Mesodermal cell (in vitro differentiated cells): ENCODE measurements around the gene TDRD9.
"Not testable (repeated sequence)": the region's sequence is repeated elsewhere in the genome, so short reads cannot be mapped to it uniquely, and the experiment has no call there.

ENCODE experiments used
- H3K27ac ChIP-seq: 2 replicates; pipeline ENCODE4 v1.7.0; 2013; ENCODE audit warnings: mild to moderate bottlenecking, low read depth, low read length, moderate library complexity; ENCODE audit not compliant: severe bottlenecking
- H3K36me3 ChIP-seq: 2 replicates; pipeline ENCODE4 v1.7.1; 2013; ENCODE audit warnings: mild to moderate bottlenecking, low read length, moderate library complexity; ENCODE audit not compliant: control insufficient read depth, insufficient read depth
- H3K4me1 ChIP-seq: one replicate; pipeline ENCODE4 v1.7.1; 2013; ENCODE audit warnings: mild to moderate bottlenecking, low read length; ENCODE audit not compliant: insufficient read depth, control insufficient read depth, poor library complexity, severe bottlenecking
- H3K4me3 ChIP-seq: 2 replicates; pipeline ENCODE4 v1.7.0; 2013; ENCODE audit warnings: low read length, control low read depth, mild to moderate bottlenecking; ENCODE audit not compliant: insufficient read depth, poor library complexity, severe bottlenecking; ENCODE audit errors: extremely low read depth
- H3K9me3 ChIP-seq: 2 replicates; pipeline ENCODE4 v1.7.1; 2013; ENCODE audit warnings: mild to moderate bottlenecking, low read length, moderate library complexity; ENCODE audit not compliant: control insufficient read depth
- WGBS, 2 experiments: methylation state at CpG; one replicate each; pipeline ENCODE4 v1.1.5; 2013; ENCODE audit warnings: missing lambda C conversion rate in 2 of 2; ENCODE audit not compliant: insufficient coverage in 2 of 2; 5-methylcytosine and 5-hydroxymethylcytosine counted together

TDRD9 gene

DNA sequence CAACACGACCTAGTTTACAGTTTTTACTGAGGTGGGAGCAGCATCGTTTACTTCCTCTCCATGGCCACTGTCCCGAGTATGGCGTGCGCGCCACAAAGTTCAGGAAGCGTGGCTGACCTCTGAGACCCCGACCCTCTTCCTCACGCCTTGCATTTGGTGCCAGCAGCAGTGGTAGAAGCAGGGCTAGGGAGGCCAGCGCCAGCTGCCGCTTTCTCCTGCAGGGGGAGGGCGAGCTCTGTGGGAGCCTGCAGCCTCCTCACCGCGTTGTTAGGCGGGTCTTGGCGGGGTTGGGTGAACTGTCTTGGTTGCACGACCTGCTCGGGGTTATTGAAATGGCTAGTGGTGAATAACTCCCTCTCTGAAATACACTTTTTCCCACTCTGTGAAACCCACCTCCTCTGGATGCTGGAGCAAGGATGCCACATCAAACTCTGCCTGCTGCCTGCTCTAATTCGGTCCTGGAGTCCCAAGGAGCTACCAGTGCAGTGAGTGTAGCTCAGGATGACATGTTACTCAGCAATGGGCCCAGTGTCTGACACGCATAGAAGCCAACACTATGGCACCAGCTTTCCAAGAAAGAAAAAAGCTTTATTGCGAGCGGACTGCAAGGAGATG lies 22.3 kb upstream of the TDRD9 start:
- Histone ChIP-seq H3K9me3 (no peaks in the 10 kb centered on the region), H3K4me1 (no peaks in the 10 kb centered on the region), H3K27ac (no peak overlapping the region), H3K4me3 (no peak overlapping the region), H3K36me3 (peaks cover 4% of the 10 kb centered on the region)
- WGBS, 2 experiments: 65 to 74% methylated on average over 15 to 16 of the region's 22 CpGs

DNA sequence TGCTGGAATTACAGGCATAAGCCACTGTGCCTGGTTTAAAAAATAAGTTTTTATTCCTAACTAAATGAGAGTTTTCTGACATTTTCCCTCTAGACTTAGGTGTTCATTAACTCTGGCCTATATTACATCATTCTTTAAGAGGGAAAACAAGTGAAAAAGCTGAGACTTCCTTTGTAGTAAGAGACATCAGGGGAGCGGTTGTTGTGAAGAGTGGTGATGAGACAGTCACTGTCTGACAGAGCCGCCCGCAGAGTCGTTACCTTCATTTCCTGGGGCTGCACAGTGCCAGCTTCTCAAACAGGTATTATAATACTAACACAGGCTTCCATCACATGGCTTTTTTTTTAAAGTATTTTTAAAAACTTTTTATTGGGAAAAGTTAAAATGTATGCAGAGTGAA lies 19.7 kb upstream of the TDRD9 start:
- Histone ChIP-seq H3K9me3 (no peaks in the 10 kb centered on the region), H3K36me3 (peaks cover 19% of the 10 kb centered on the region), H3K27ac (no peak overlapping the region), H3K4me1 (no peaks in the 10 kb centered on the region), H3K4me3 (no peak overlapping the region)
- 100% methylated on average over 1 of the region's 4 CpGs; no CpG with 5 or more reads in 1 of the 2 experiments for WGBS, 2 experiments

DNA sequence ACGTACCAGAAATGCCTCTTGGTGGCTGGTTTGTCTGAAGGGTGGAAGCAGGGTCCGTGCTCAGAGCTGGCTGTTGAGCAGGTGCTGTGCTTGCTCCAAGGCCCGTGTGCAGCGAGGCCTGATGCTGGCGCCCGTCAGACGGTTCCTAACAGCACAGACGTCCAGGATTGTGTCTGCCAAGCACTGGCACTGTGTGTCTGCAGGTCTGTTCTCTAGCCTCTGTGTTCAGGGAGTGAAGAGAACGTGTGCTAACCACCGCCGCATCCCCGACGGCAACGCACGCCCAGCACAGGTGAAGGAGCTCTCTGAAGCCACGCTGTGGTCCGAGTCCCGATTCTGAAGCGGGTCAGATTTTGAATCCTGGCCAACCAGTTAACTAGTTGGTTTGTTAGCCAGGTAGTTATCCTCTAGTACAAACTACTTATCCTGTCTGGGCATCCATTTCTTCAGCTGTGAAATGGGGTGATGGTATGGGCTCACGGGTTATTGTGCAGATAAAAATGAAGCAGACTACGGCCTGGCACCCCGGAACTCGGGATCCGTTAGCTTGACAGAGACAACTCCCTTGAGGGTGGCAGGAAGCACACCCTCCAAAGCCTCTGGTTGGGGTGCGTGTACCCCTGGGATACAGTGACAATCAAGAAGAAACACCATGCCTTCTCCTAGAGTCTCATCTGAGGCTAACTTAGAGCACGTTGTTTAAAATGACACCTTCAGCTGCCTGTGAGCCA lies 18.6 kb upstream of the TDRD9 start:
- Histone ChIP-seq H3K4me3 (no peak overlapping the region), H3K4me1 (no peaks in the 10 kb centered on the region), H3K27ac (no peak overlapping the region), H3K36me3 (peaks cover 30% of the 10 kb centered on the region), H3K9me3 (no peaks in the 10 kb centered on the region)
- 94 to 95% methylated on average over 24 to 25 of the region's 26 CpGs for WGBS, 2 experiments

DNA sequence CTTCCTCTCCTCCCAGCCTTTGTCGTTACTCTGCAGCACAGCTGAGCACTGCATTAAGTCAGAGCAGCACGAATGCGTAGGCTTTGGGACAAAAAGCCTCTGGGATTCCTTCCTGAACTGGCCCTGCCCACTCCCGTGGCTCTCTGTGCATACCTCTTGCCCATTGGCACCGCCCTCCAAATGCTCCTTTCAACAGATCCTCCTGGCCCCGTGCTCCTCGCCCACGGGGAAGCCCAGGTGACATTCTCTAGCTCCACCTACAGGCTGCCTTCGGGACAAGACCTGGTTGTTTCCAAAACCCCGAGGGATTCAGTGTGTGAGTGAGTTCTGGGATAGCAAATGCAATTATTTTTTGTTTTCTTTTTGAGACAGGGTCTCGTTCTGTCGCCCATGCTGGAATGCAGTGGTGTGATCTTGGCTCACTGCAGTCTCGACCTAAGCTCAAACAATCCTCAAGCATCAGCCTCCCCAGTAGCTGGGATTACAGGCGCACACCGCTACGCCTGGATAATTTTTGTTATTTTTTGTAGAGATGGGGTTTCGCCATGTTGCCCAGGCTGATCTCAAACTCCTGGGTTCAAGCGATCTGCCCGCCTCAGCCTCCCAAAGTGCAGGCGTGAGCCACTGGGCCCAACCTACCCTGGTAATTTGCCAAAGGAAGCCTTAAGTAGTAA lies 17.9 kb upstream of the TDRD9 start:
- Histone ChIP-seq H3K9me3 (no peaks in the 10 kb centered on the region), H3K27ac (no peak overlapping the region), H3K4me1 (no peaks in the 10 kb centered on the region), H3K4me3 (no peak overlapping the region), H3K36me3 (peaks cover 36% of the 10 kb centered on the region)
- 26 to 46% methylated on average over 12 to 13 of the region's 20 CpGs for whole genome bisulfite sequencing, 2 experiments

DNA sequence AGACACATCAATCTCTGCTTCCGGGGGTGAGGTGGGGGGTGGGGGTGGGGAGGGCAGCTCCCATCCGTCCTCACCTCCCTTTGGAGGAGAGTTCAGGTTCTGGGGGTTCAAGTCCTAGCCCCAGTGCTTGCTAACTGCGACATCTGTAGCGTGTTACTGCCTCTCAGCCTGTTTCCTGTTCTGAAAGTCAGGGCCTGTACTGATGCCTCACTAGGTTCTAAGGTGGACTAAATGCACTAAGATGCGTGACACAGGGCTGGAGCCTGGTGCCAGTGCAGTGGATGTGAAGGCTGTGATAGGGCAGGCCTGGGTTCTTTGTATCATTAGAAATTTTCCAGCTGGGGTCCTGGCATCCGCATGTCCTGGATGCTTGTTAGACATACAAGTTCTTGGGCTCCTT lies 17.3 kb upstream of the TDRD9 start:
- 90 to 93% methylated on average over 4 to 5 of the region's 6 CpGs for WGBS, 2 experiments
- no peak overlapping the region for H3K4me3 ChIP-seq

DNA sequence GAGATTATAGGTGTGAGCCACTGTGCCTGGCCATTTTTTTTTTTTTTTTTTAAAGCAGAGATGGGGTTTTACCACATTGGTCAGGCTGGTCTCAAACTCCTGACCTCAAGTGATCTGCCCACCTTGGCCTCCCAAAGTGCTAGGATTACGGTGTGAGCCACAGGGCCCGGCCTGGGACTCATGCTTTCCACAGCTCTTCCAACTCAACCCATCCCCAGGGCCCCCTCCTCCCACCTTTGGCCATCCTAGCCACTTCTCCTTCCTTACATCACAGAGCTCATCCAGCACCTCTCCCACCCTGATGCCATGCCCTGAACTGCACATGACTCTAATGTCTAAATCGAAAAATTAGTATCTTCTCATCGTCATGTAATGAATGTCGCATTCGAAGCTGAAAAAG lies 12.6 kb upstream of the TDRD9 start:
- Histone ChIP-seq H3K36me3 (peaks cover 66% of the 10 kb centered on the region), H3K9me3 (no peaks in the 10 kb centered on the region), H3K4me1 (no peaks in the 10 kb centered on the region), H3K27ac (no peak overlapping the region), H3K4me3 (no peak overlapping the region)
- WGBS, 2 experiments: 96% methylated on average over 5 to 6 of the region's 6 CpGs

More for the DNA sequence above, 17.3 kb upstream of the TDRD9 start:
- H3K4me1 ChIP-seq: no peaks in the 10 kb centered on the region
- H3K9me3 ChIP-seq: no peaks in the 10 kb centered on the region
- H3K36me3 ChIP-seq: peaks cover 40% of the 10 kb centered on the region
- H3K27ac ChIP-seq: no peak overlapping the region

DNA sequence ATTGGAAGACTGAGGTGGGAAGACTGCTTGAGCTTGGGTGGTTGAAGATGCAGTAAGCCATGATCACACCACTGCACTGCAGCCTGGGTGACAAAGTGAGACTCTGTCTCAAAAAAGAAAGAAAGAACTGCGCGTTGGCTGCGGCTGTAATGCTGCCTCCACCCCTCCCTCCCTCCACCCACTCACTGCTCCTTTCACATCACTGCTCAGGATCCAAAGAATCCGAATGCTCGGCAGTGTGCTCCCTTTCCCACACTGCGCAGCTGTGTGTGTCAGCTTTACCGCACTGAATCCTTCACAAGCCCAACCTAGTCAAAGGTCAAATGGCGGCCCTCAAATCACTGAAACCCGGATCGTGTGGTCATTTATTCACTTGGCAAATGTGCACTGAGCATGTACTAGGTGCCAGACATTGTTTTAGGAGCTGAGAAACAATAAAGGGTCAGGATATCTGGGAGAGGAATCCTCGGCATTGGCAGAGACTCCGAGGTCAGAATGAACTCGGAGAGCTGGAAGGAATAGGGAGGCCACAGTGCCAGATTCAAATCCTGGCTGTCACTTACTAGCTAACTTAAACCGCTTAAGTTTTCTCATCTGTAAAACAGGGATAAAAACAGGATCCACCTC lies 11.5 kb upstream of the TDRD9 start:
- WGBS, 2 experiments: 95 to 96% methylated on average over 11 to 12 of the region's 14 CpGs
- no peak overlapping the region for H3K27ac ChIP-seq
- no peaks in the 10 kb centered on the region for H3K4me1 ChIP-seq
- H3K9me3 ChIP-seq: no peaks in the 10 kb centered on the region
- peaks cover 66% of the 10 kb centered on the region for H3K36me3 ChIP-seq
- H3K4me3 ChIP-seq: no peak overlapping the region

DNA sequence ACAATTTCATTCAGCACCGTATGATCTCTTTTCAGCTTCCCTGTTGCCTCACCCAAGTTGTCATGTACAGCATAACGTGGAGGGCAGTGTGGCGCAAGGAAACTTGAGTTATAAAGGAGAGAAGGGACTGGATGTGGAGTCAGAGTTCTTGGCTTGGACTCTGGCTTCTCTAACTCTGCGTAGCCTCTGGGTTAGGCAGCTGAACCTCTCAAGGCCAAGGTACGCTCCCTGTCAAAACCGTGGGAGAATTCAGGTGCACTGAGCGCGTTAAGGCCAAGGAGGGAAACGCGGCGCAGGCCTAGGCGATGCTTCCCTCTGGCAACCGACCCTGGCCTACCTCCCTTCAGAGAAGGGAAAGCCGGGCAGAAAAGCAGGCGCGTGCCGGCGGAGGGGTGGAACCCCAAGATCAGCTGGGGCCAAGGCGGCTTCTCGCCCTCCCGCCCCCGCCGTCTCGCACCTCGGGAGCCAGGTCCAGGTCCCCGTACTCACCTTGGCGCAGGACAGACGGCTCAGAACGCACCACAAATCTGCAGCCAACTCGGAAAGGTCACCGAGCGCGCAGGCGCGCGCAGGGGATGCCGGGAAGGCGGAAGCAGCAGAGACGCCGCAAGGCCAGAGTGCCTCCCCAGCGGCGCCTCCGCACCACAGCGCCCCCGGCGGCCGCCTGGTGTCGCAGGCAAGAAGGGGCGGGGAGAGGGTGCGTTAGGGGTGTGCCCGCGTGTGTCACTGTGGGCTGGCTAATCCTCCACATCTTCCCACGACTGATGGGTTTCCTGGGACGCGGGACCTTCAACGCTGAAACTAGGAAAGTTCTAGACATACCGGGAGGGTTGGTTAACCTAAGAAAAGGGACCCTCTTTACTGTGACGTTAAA lies 7.0 kb upstream of the TDRD9 start:
- Histone ChIP-seq H3K9me3 (no peaks in the 10 kb centered on the region), H3K36me3 (peaks cover 29% of the 10 kb centered on the region), H3K27ac (peak overlapping the region; percentile 23), H3K4me1 (peaks cover 5% of the 10 kb centered on the region), H3K4me3 (peak overlapping the region; percentile 98)
- WGBS, 2 experiments: 0 to 1% methylated on average over 43 to 44 of the region's 58 CpGs

DNA sequence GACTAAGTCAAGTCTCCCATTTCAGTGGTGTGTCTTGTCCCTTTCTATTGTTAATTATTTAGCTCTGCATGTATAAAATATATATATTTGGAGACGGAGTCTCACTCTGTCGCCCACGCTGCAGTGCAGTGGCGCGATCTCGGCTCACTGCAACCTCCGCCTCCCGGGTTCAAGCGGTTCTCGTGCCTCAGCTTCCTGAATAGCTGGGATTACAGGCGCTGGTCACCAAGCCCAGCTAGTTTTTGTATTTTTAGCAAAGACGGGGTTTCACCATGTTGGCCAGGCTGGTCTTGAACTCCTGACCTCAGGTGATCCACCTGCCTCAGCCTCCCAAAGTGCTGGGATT lies 6.4 kb upstream of the TDRD9 start:
- 88 to 97% methylated on average over 10 to 12 of the region's 12 CpGs for WGBS, 2 experiments
- peaks cover 23% of the 10 kb centered on the region for H3K36me3 ChIP-seq
- not testable (repeated sequence) for H3K4me1 ChIP-seq, H3K9me3 ChIP-seq, H3K27ac ChIP-seq
- peak overlapping the region; percentile 98 for H3K4me3 ChIP-seq

DNA sequence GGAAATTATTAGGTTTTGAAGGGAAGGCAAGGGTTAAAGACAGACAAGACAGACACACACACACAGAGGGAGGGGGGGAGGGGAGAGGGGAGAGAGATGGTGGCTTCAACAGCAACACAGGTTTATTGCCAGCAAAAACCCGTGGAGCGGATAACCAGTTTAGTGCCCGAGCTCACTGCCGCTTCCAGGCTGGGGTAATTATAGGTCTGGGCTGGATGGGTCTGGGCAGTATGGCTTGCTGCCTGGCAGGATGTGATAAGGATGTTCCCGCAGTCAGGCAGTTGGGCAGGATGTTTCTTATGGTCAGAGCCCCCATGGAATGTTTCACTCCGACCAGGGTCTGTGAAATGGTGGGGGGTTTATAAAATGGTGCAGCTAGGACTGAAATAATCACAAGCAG lies 4.4 kb upstream of the TDRD9 start:
- 28 to 75% methylated on average over 4 of the region's 6 CpGs for WGBS, 2 experiments
- H3K4me3 ChIP-seq: no peak overlapping the region

More for the DNA sequence above, 4.4 kb upstream of the TDRD9 start:
- Histone ChIP-seq H3K36me3 (peaks cover 6% of the 10 kb centered on the region), H3K9me3 (no peaks in the 10 kb centered on the region), H3K27ac (peak overlapping the region; percentile 54), H3K4me1 (peaks cover 5% of the 10 kb centered on the region)
